Aorta (tissue), 5 donors: ENCODE data around the gene CELF2. TPM values are rescaled to one million over a fixed set of nuclear protein-coding genes. Genes with fewer than 3 reads are reported as not detected.
"Not testable (repeated sequence)": the region's sequence is repeated elsewhere in the genome, so short reads cannot be mapped to it uniquely, and the experiment has no call there.

Experiments used
- ATAC-seq: fragments of 200-7000 bp; cut with Tn5 transposase; one replicate; pipeline ENCODE4 v1.9.1; 2022; ENCODE audit warnings: moderate library complexity; ENCODE audit not compliant: low FRiP score
- DNase-seq, 2 donors: peaks; one replicate each; pipeline ENCODE4 v3.0.0-alpha.2; 2020
- H3K27ac ChIP-seq, 2 donors: one replicate each; pipeline ENCODE4 v1.5.1; 2013; ENCODE audit warnings: low read length in 2 of 2, mild to moderate bottlenecking in 2 of 2, moderate library complexity in 2 of 2, control low read depth in 1 of 2, inconsistent platforms in 1 of 2, low read depth in 1 of 2
- H3K27me3 ChIP-seq, 2 donors: one replicate each; pipeline ENCODE4 v1.6.1; 2013; ENCODE audit warnings: control low read depth in 1 of 2, low read length in 1 of 2, mild to moderate bottlenecking in 1 of 2, moderate library complexity in 1 of 2; ENCODE audit not compliant: insufficient read depth in 2 of 2, control insufficient read depth in 1 of 2
- H3K36me3 ChIP-seq, 2 donors: one replicate each; pipeline ENCODE4 v1.6.1; 2013; ENCODE audit warnings: control low read depth in 1 of 2, low read length in 1 of 2, mild to moderate bottlenecking in 1 of 2; ENCODE audit not compliant: insufficient read depth in 2 of 2, control insufficient read depth in 1 of 2
- H3K4me1 ChIP-seq, 2 donors: one replicate each; pipeline ENCODE4 v1.6.1; 2013; ENCODE audit warnings: low read length in 2 of 2, control low read depth in 1 of 2, mild to moderate bottlenecking in 1 of 2, moderate library complexity in 1 of 2; ENCODE audit not compliant: insufficient read depth in 2 of 2, control insufficient read depth in 1 of 2
- H3K4me3 ChIP-seq, 2 donors: one replicate each; pipeline ENCODE4 v1.5.1; 2013; ENCODE audit warnings: low read length in 2 of 2, control low read depth in 1 of 2, mild to moderate bottlenecking in 1 of 2
- H3K9me3 ChIP-seq: one replicate; pipeline ENCODE4 v1.6.1; 2013; ENCODE audit warnings: mild to moderate bottlenecking, low read length; ENCODE audit not compliant: control insufficient read depth
- WGBS, 2 donors: extraction: QIAGEN DNeasy Blood & Tissue Kit; methylation state at CpG; one replicate each; pipeline ENCODE4 v1.1.7; 2013; 5-methylcytosine and 5-hydroxymethylcytosine counted together
- intact Hi-C, 2 donors: fragments of 100-400 bp; cut with DNase I; formaldehyde crosslinking; loops; one replicate each; pipeline versions ENCODE4 v1.14.2 to v1.15.0; 2022
- polyA plus RNA-seq, 2 donors: library from polyadenylated mRNA; stranded (reverse); fragments of 200-250 nt; gene quantifications; one replicate each; pipeline ENCODE4 v1.2.3, GENCODE V29; 2013
- total RNA-seq, 2 donors: library from RNA; stranded (reverse); fragmentation: NEBNext Ultra II Directional; extraction: Animal tissue kit (Norgen Biotek cat#: 25700); gene quantifications; one replicate each; pipeline ENCODE4 v1.2.1, GENCODE V29; 2021
- donor health status: healthy with polysubstance abuse.
- donor health status: Bipolar disorder and iron deficiency.
- donor health status: DM: no; HTN: no; CAD: no.
- donor health status: DM: no; HTN: no; CAD: no.
- donor health status: DM: yes; HTN: yes; CAD: no.

CELF2 gene
- total and polyA plus RNA-seq, 4 donors: 10.9 to 55.4 (median 36.4) TPM

GRCh38 chr10:11345224-11346054, 327.8 kb downstream of the CELF2 start:
- Histone ChIP-seq H3K9me3 (no peaks in the 10 kb centered on the region), H3K4me3 (peak overlapping the region in 1 of 2 donors; percentile 4), H3K4me1 (no peaks in the 10 kb centered on the region), H3K27ac (no peak overlapping the region), H3K27me3 (no peaks in the 10 kb centered on the region), H3K36me3 (no peaks in the 10 kb centered on the region)
- ATAC-seq (no peak), DNase-seq (no peak)
- intact Hi-C loops: no loop called here
- 22 to 28% methylated on average over 10 of the region's 10 CpGs for WGBS, 2 donors

- WGBS, 2 donors: 93 to 95% methylated on average over 5 of the region's 5 CpGs
- ATAC-seq, H3K9me3 ChIP-seq, H3K4me1 ChIP-seq, H3K27ac ChIP-seq, H3K4me3 ChIP-seq, DNase-seq, H3K27me3 ChIP-seq, intact Hi-C loops, H3K36me3 ChIP-seq: not testable (repeated sequence)
Measured at GRCh38 chr10:11347580-11347979, 329.9 kb downstream of the CELF2 start.

- Histone ChIP-seq H3K27me3 (no peaks in the 10 kb centered on the region), H3K27ac (no peak overlapping the region), H3K9me3 (no peaks in the 10 kb centered on the region), H3K4me1 (no peaks in the 10 kb centered on the region), H3K36me3 (no peaks in the 10 kb centered on the region), H3K4me3 (no peak overlapping the region)
- intact Hi-C loops: no loop called here
- ATAC-seq (no peak), DNase-seq (no peak)
- WGBS, 2 donors: 95 to 97% methylated on average over 9 of the region's 9 CpGs
Measured at GRCh38 chr10:11351801-11352200, 334.1 kb downstream of the CELF2 start.

- H3K4me3 ChIP-seq: no peak overlapping the region
- WGBS, 2 donors: 89 to 91% methylated on average over 12 of the region's 12 CpGs
- H3K27ac ChIP-seq: no peak overlapping the region
- H3K9me3 ChIP-seq: no peaks in the 10 kb centered on the region
- H3K4me1 ChIP-seq: no peaks in the 10 kb centered on the region
- no peaks in the 10 kb centered on the region for H3K27me3 ChIP-seq
- no peak for ATAC-seq
- H3K36me3 ChIP-seq: no peaks in the 10 kb centered on the region
- DNase-seq: no peak
- intact Hi-C loops: no loop called here
Measured at GRCh38 chr10:11353006-11353896, 335.6 kb downstream of the CELF2 start.

- Histone ChIP-seq H3K27ac (no peak overlapping the region), H3K9me3 (no peaks in the 10 kb centered on the region), H3K4me3 (no peak overlapping the region), H3K36me3 (no peaks in the 10 kb centered on the region), H3K4me1 (no peaks in the 10 kb centered on the region), H3K27me3 (no peaks in the 10 kb centered on the region)
- 97 to 99% methylated on average over 5 of the region's 5 CpGs for WGBS, 2 donors
- DNase-seq (no peak), ATAC-seq (no peak)
- intact Hi-C loops: no loop called here
Measured at GRCh38 chr10:11354823-11355222, 337.2 kb downstream of the CELF2 start.

GRCh38 chr10:11355592-11355991, 337.9 kb downstream of the CELF2 start:
- 88 to 92% methylated on average over 7 of the region's 7 CpGs for WGBS, 2 donors
- no peak for ATAC-seq
- Histone ChIP-seq H3K27ac (no peak overlapping the region), H3K9me3 (no peaks in the 10 kb centered on the region), H3K27me3 (no peaks in the 10 kb centered on the region), H3K4me1 (no peaks in the 10 kb centered on the region), H3K4me3 (no peak overlapping the region), H3K36me3 (no peaks in the 10 kb centered on the region)
- intact Hi-C loops: no loop called here
- no peak for DNase-seq

- H3K27ac ChIP-seq: no peak overlapping the region
- no peaks in the 10 kb centered on the region for H3K36me3 ChIP-seq
- intact Hi-C loops: no loop called here
- no peaks in the 10 kb centered on the region for H3K4me1 ChIP-seq
- no peaks in the 10 kb centered on the region for H3K27me3 ChIP-seq
- DNase-seq: no peak
- no peaks in the 10 kb centered on the region for H3K9me3 ChIP-seq
- 70 to 80% methylated on average over 3 of the region's 3 CpGs for WGBS, 2 donors
- no peak overlapping the region for H3K4me3 ChIP-seq
- ATAC-seq: no peak
Measured at GRCh38 chr10:11357439-11357838, 339.8 kb downstream of the CELF2 start.

GRCh38 chr10:11358011-11358410, 340.3 kb downstream of the CELF2 start:
- Histone ChIP-seq H3K4me3 (no peak overlapping the region), H3K27me3 (no peaks in the 10 kb centered on the region), H3K36me3 (no peaks in the 10 kb centered on the region), H3K9me3 (no peaks in the 10 kb centered on the region), H3K4me1 (no peaks in the 10 kb centered on the region), H3K27ac (no peak overlapping the region)
- no peak for DNase-seq
- ATAC-seq: no peak
- 76 to 86% methylated on average over 3 of the region's 3 CpGs for WGBS, 2 donors
- intact Hi-C loops: no loop called here
